Islet of Langerhans (tissue), 1 donor: ENCODE results near the gene RALGPS1.

Source experiments
- FAIRE-seq: peaks from one replicate; lab custom pipeline; 2011; peaks lifted over from hg19 to GRCh38; lab: Jason Lieb, UNC

RALGPS1 gene

DNA sequence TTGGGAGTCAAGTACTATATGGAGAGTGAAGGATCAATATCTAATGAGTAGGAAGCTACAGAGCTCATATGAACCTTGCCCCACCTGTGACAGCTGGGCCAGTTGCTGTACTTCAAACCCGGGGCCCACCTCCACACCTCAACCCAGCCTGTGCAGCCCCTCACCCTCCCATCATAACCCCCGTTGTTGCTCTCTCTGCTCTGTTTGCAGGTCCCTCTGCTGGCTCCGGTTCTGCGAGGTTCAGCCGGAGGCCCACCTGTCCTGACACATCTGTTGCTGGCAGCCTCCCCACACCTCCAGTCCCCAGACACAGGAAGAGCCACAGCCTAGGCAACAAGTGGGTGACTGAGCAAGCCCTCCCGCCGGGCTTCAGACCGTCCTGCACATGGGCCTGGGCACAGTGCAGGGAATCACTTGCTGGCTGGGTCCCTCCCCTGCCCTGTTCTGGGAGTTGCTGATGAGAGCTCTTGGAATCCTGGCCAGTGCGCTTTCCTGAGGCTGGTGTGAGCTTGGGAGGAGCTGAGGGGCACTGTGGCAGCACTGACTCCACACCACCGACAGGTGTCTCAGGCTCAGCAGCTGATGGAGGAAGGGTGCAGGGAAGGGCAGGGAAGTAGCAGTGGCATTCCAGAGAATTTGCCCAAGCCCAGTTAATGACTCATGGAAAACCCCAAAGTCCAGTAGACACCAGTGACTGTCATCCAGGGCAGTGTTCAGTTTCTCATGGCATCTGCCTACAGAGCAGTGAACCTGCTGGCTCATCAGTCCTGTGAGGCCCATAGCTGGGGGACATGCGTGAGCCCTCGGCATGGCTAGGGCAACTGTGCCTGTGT lies 280.5 kb downstream of the RALGPS1 start:
- FAIRE-seq = no peak

DNA sequence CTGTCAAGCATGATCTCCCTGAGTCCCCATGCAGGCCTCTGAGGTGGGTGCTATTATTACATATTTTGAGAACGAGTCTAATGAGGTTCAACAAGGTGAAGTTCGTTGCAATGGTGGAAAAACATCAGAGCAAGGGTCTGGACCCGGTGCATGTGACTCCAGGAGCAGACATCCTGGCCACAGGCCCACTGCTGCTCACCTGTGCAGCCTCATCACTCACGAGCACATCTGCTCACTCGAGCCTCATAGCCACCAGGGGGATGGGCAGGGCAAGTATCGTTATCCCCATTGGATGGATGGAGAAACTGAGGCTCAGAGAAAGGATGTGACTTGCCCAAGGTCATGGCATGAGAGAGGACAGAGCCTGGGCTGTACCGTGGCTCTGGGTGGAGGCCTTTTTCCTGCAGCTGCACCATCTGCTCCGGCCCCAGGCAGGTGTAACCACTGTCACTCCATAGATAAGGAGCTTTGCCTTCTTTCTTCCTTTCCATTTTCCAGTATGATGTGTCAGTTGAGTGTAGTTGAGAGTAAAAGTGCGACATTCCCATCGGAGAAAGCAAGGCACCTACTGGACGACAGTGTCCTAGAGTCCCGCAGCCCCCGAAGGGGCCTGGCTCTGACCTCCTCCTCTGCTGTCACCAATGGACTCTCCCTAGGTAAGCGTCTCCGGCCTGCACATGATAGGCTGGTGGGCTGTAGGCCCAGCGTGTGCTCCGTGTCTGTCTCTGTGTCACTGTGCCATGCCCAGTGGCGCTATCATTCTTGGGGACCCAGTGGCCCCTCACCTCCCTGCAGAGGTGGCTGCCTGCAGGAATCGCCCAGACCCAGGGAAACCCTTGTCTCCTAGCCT lies 281.6 kb downstream of the RALGPS1 start:
- no peak for FAIRE-seq

- FAIRE-seq = no peak
Measured at GRCh38 chr9:127196826-127197145, 282.2 kb downstream of the RALGPS1 start.

DNA sequence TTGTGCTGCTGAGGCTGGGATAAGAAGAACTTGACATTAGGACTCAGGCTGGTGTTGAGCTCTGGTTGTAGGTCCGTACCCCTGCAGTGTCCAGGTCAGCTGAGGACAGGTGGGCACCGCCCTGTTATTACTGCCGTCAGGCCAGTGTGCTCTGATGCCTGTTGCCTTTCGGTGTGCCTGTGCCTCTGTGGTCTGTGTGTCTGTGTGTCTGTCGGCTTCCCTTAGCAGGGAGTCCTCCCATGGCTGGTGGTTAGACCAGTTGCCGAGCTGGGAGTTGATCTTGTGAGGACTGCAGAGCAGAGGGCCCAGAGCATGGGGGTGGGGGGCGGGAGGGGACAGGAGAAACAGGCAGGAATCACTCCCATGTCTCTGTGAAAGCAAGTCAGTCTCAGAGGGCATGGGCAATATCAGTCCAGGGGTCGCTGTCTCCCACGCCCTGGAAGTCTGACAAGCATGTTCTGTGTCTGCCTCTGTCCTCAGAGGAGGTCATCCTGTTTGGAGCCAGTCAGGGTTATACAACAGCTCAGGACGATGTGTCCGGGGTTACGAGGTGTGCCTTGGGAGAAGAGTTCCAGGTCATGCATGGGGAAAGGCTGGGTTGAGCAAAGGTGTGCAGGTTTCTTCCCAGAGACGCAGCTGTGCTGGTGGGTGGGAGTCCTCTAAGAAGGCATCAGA lies 282.7 kb downstream of the RALGPS1 start:
- no peak for FAIRE-seq

DNA sequence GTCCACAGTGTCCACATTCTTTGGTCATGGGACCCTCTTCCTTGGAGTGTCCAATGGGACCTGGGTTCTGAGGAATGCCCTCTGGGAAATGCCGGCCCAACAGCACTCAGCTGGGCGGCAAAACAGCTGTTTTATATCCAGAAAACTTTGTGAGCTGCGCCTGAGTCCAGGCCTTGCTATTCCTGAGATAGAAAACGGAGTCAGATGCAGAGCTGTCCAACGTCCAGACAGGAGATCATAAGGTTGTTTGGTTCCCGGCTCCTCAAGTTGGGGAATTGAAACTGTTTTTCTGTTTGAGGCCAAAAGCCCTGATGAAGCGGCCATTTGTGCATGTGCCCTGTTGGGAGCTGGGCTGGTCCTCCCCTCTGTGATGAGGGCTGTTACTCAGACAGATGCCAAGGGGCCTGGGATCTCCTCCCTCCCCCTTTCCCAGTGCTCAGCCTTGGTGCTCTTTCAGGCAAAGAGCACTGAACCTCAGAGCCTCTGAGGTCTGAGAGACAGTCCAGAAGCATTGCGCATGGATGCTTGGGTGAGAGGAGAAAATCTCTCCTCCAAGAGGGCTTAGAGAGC lies 283.4 kb downstream of the RALGPS1 start:
- no peak for FAIRE-seq

GRCh38 chr9:127198587-127198986 lies 284.0 kb downstream of the RALGPS1 start:
- FAIRE-seq = no peak

GRCh38 chr9:127199001-127199791 lies 284.6 kb downstream of the RALGPS1 start:
- no peak for FAIRE-seq

DNA sequence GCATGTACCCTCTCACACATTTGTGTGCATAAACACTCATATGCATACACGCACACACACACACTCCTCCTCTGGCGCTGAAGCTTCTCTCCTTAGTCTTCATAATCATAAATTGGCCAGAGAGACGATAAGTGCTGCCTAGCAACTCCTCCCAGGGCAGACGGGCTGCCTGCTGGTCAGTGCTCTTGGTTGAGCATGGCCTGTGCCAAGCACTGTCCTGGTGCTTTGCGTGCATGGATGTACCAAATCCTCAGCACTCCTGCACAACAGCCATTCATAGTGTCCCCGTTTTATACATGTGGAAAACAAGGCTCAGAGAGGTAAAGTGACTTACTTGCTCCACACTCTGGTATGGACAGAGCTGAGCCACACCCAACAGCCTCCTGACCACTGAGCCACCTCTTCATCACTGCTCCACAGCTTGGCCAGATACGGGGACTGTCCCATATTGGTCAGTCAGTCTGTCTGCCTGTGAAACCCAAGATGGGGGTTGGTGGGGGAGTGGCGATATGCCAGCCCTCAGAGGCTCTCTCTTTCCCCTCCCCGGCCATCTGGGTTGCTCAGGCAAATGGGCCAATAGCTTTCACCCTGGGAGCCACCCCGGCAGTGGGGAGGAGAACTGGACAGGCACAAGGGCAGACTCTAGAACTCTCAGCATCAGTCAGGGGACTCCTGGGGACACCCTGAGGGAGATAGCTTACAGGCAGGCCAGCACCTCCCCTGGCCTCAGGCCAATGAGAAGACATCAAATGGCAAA lies 285.7 kb downstream of the RALGPS1 start:
- FAIRE-seq = no peak

DNA sequence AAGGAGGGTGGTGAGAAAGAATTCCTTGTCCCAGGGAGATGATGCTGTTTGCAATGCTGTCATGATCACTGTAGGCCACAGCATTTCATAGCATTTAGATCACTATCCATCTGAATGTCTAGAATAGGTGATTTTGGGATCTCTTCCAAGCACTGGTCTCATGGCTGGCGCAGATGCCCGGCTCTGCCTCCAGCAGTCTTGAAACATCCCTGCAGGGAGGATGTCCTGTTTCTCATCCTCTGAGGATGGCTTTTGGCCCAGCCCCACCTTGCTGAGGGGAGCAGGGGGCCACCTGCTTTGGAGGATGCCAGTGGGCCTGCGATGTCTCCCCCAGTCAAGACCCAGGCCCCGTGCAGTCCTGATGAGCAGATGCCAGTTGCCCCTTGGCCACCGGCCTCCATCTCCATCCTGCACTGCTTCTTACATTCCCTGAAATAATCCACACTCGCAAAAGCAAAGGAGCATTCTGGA lies 286.5 kb downstream of the RALGPS1 start:
- no peak for FAIRE-seq

- no peak for FAIRE-seq
Measured at GRCh38 chr9:127201731-127202130, 287.1 kb downstream of the RALGPS1 start.

DNA sequence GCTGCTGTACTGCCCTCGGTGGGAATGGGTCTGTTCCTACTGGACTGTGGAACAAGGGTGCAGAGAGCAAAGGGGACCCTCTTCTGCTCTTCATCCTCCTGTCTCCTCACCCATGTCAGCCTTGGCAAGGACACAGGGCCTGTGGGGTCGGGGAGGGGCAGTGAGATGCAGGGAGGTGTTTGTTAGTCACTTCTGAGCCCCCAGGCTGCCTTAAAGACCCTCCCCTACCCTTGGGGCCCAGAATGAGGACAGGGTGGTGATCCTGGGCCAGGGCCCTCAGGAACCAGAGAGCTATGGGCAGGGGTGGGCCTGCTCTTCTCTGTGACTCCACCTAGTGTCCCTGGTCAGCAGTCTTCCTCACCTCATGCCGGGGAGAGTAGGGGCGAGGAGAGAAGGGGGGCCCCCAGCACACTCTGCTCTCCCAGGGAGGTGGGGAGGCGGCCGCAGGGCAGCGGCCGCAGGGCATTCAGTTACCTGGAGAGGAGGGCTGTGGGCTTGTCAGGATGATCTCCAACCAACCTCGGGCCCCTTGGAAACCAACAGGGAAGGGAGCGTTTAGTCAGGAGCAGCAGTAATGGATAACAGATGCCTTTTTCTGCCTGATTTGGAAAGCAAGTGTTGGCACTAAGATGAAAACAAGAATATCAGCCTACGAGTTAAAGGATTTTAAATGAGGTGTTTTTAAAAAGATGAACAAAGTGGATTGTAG lies 288.0 kb downstream of the RALGPS1 start:
- peak; percentile 95 for FAIRE-seq

GRCh38 chr9:127203681-127204327 lies 289.2 kb downstream of the RALGPS1 start:
- FAIRE-seq = no peak

GRCh38 chr9:127204771-127205470 lies 290.3 kb downstream of the RALGPS1 start:
- no peak for FAIRE-seq

GRCh38 chr9:127205952-127206351 lies 291.4 kb downstream of the RALGPS1 start:
- no peak for FAIRE-seq

DNA sequence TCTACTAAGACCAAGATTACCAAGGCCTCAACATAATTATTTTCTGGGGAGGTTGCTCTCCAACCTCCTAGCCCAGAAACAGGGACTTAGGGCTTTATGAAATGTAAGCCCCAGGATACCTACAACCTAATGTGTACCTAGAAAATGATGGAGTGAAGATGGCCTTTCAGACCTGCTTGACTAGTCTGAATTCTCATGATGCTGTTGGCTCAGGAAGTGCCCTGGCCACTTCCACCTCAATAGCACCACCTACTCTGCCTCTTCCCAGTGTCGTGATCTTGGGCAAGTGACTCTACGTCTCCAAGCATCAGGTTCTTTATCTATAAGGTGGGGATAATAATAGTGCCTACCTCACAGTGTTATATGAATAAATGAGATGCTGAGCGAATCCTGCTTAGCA lies 292.1 kb downstream of the RALGPS1 start:
- no peak for FAIRE-seq

- no peak for FAIRE-seq
Measured at GRCh38 chr9:127207734-127208410, 293.3 kb downstream of the RALGPS1 start.

DNA sequence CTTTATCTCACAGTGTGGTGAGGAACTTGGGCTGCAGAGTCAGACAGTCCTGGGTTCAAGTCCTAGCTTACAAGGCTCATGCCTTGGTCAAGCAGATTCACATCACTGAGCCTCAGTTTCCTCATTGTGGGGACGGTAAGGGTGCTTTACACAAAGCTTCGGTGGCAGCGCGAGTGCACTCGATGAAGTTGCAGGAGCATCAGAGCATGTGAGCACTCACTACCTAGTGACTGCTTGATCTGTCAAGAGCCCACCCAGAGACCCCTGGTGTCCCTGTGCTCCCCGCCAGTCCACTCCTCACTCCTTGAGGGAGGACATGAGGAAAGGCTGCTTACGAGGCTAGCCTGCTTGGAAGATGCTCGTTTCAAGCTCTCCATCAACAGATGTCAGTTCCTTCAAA lies 293.8 kb downstream of the RALGPS1 start:
- no peak for FAIRE-seq

DNA sequence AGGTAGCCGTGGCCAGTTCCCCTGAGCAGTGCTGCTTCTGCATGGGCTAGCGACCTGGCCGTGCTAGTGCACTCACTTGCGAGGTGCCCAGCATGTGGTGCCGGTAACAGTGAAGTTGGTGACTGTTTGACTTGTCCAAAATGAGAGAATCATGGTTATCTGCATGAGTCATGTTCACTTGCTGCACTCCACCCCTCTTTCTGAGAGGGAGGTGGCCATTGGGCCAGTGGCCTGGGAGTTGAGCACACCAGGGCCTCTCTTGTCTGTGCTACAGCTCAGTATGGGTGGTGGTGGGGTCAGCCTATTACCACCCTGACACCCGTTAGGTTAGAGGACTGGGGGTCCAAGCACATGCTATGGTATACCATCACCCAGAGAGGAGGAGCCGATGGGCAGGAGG lies 294.6 kb downstream of the RALGPS1 start:
- no peak for FAIRE-seq
